ENCODE data around the gene NTRK3. TPM values are rescaled to one million over a fixed set of nuclear protein-coding genes. Genes with fewer than 3 reads are reported as not detected.

NTRK3 gene
- total and polyA plus RNA-seq, 4 donors, result 0.21 to 2.9 (median 0.32) TPM

DNA sequence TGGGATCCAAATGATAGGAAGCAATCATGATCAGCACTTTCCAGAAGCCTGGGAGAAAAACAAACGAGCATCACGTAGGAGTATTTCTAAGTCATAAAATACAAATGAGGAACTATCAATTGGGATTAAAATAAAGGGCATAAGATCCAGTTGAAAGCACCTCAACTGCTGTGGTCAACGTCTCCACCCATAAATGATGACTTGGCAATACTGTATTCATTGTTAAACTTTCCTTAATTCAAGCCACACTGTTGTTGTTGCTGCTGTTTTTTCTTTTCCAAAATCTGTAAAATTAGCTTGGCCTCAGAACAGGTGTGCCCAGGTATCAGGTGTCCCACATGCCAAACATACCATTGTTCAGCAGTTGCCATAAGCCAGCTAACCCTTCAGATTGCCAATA is 395.8 kb downstream of the NTRK3 start:
- no peak for DNase-seq (ENCODE audit: low spot score)
- TF ChIP-seq JUND (IDR thresholded peaks at IDR 0.05) (no peak), TAF1 (conservative IDR thresholded peaks at IDR 0.05) (no peak), REST (IDR thresholded peaks at IDR 0.05) (no peak), RXRA (IDR thresholded peaks at IDR 0.05) (no peak), SP1 (IDR thresholded peaks at IDR 0.05) (no peak), YY1 (IDR thresholded peaks at IDR 0.05) (no peak), ZBTB33 (IDR thresholded peaks at IDR 0.05) (no peak), HNF4G (IDR thresholded peaks at IDR 0.05) (no peak), FOXA1 (IDR thresholded peaks at IDR 0.05) (no peak), NR2F2 (IDR thresholded peaks at IDR 0.05) (no peak), HNF4A (conservative IDR thresholded peaks at IDR 0.05) (no peak), FOXA2 (IDR thresholded peaks at IDR 0.05) (no peak)
- Histone ChIP-seq H3K27ac (ENCODE audit: low read depth in 1 of 2, low read length in 2 of 2) (no peak overlapping the region), H3K4me1 (ENCODE audit: control insufficient read depth in 4 of 4, insufficient read depth in 4 of 4, low read length in 3 of 4) (no peaks in the 10 kb centered on the region), H3K9me3 (ENCODE audit: control insufficient read depth in 4 of 4, low read length in 3 of 4) (no peaks in the 10 kb centered on the region), H3K9ac (ENCODE audit: low read depth in 1 of 2, low read length in 2 of 2) (no peak overlapping the region), H3K36me3 (ENCODE audit: control insufficient read depth in 4 of 4, insufficient read depth in 3 of 4, low read depth in 1 of 4, low read length in 3 of 4) (no peaks in the 10 kb centered on the region), H3K4me3 (ENCODE audit: low read depth in 1 of 3, low read length in 3 of 3) (no peak overlapping the region), H3K27me3 (ENCODE audit: control insufficient read depth in 4 of 4, insufficient read depth in 4 of 4, low read length in 3 of 4) (no peaks in the 10 kb centered on the region)
- WGBS, result 42% methylated on average over 3 of the region's 3 CpGs

GRCh38 chr15:87858651-87859050 is 397.9 kb downstream of the NTRK3 start:
- Histone ChIP-seq H3K36me3 (ENCODE audit: control insufficient read depth in 4 of 4, insufficient read depth in 3 of 4, low read depth in 1 of 4, low read length in 3 of 4) (no peaks in the 10 kb centered on the region), H3K9me3 (ENCODE audit: control insufficient read depth in 4 of 4, low read length in 3 of 4) (no peaks in the 10 kb centered on the region), H3K4me1 (ENCODE audit: control insufficient read depth in 4 of 4, insufficient read depth in 4 of 4, low read length in 3 of 4) (no peaks in the 10 kb centered on the region), H3K27me3 (ENCODE audit: control insufficient read depth in 4 of 4, insufficient read depth in 4 of 4, low read length in 3 of 4) (no peaks in the 10 kb centered on the region), H3K4me3 (ENCODE audit: low read depth in 1 of 3, low read length in 3 of 3) (no peak overlapping the region), H3K27ac (ENCODE audit: low read depth in 1 of 2, low read length in 2 of 2) (no peak overlapping the region), H3K9ac (ENCODE audit: low read depth in 1 of 2, low read length in 2 of 2) (no peak overlapping the region)
- no peak for DNase-seq (ENCODE audit: low spot score)
- TF ChIP-seq EGR1 (IDR thresholded peaks at IDR 0.05; ENCODE audit: low read depth in 2 of 2) (no peak), FOXA2 (IDR thresholded peaks at IDR 0.05) (no peak), SP1 (IDR thresholded peaks at IDR 0.05) (no peak), JUND (IDR thresholded peaks at IDR 0.05) (no peak), RXRA (IDR thresholded peaks at IDR 0.05) (no peak), NR2F2 (IDR thresholded peaks at IDR 0.05) (no peak), ATF3 (IDR thresholded peaks at IDR 0.05) (no peak), ZBTB33 (IDR thresholded peaks at IDR 0.05) (no peak), HNF4A (conservative IDR thresholded peaks at IDR 0.05) (no peak), TAF1 (conservative IDR thresholded peaks at IDR 0.05) (no peak), RAD21 (IDR thresholded peaks at IDR 0.05) (no peak), GABPA (IDR thresholded peaks at IDR 0.05 in 1 of 2, conservative IDR thresholded peaks at IDR 0.05 in 1 of 2) (no peak), HNF4G (IDR thresholded peaks at IDR 0.05) (no peak)
- TF ChIP-seq, protein P1, sequence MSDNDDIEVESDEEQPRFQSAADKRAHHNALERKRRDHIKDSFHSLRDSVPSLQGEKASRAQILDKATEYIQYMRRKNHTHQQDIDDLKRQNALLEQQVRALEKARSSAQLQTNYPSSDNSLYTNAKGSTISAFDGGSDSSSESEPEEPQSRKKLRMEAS (IDR thresholded peaks at IDR 0.05), result no peak
- 43% methylated on average over 2 of the region's 2 CpGs for WGBS
